ENCODE data around the gene GSPT2.
"Not testable (repeated sequence)": the region's sequence is repeated elsewhere in the genome, so short reads cannot be mapped to it uniquely, and the experiment has no call there.

The GSPT2 gene

DNA sequence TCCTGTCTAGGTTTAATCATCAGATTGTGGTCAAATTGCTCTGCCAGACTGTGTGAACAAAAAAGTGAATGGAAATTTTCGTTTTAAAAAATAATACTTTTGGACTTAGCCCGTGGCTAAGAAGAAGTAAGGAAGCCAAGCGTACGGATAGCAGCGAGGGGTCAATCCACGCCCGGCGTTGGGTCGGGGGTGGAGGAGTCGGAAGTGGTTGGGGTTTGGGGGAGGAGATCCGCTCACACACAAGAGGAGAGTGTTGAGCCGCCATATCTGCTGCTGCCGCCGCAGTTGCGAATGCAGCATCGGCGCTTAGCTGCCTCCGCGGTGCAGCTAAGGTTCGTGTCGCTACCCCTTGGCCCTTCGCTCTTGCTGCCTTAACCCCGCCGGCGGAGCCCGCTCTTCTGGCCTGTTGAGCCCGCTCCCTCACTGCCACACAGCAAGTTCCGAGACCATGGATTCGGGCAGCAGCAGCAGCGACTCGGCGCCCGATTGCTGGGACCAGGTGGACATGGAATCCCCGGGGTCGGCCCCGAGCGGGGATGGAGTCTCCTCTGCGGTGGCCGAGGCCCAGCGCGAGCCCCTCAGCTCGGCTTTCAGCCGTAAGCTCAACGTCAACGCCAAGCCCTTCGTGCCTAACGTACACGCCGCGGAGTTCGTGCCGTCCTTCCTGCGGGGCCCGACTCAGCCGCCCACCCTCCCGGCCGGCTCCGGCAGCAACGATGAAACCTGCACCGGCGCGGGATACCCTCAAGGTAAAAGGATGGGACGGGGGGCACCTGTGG, at the start of gene GSPT2:
TSS of gene GSPT2 (plus strand) at position 264 of the 779 bp plus-strand sequence. CDS start at position 449, 185 bp downstream.
- peak; percentile 60 for DNase-seq

DNA sequence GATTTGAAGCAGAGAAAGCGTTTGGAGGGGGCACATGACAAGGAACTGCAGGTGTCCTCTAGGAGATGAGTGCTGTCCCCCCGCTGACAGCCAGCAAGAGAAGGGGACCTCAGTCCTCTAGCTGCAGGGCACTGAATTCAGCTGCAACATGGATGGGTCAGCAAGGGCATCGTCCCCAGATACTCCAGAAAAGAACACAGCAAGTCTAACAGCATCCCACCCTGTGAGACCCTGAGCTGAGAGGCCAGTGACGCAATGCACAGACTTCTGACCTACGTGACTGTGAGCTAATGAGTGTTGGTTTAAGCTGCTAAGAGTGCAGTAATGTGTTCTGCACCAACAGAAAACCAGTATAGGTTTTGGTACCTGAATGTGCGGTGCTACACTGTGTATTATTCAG, 49.0 kb upstream of the GSPT2 start:
- no peak for DNase-seq

DNA sequence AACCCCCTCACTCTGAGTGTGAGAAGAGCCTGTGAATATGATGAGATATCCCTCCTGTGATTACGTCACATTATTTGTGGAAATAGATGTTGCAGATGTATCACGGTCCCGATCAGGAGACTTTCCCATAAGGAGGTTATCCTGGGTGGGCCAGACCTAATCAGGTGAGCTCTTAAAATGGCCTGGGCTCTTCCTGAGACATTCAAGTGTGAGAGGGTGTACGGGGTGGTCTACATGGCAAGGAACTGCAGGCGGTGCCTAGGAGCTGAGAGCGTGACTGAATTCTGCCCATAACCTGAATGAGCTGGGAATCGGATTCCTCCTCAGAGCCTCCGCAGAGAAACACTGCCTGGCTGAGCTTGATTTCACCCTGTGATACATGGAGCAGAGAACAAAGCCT, 45.8 kb upstream of the GSPT2 start:
- DNase-seq, result no peak

DNA sequence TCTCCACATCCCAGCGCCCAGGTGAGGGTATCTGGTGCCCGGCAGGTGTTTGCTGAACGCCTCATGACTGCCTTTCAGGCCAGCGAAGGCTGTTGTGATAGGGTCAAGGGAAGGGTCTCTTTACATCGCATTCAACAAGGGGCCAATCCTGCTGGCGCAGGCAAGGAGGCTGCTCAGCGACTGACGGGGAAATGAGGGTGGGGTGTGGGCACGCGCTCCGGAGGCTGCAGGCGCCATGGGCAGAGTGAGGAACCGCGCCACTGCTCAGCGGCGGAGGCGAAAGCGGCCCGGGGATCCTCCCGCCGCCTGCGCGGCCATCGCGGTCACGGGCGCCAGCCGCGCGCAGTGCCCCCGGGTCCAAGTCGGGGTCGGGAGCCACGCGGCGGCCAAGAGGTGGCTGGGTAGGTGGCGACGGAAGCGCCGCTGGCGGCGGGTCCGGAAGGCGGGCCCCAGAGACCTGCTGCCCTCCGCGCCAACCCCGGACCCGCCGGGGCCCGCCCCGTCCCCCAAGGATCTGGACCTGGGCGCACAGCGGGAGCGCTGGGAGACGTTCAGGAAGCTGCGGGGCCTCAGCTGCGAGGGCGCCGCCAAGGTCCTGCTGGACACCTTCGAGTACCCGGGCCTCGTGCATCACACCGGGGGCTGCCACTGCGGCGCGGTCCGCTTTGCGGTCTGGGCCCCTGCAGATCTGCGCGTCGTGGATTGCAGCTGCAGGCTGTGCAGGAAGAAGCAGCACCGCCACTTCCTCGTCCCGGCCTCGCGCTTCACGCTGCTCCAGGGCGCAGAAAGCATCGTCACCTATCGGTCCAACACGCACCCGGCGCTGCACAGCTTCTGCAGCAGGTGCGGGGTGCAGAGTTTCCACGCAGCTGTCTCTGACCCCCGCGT, 32.7 kb upstream of the GSPT2 start, which contains the start of gene CENPVL1:
TSS of gene CENPVL1 (plus strand) at position 236 of the 888 bp plus-strand sequence. CDS start at position 236, 0 bp downstream.
- not testable (repeated sequence) for DNase-seq

DNA sequence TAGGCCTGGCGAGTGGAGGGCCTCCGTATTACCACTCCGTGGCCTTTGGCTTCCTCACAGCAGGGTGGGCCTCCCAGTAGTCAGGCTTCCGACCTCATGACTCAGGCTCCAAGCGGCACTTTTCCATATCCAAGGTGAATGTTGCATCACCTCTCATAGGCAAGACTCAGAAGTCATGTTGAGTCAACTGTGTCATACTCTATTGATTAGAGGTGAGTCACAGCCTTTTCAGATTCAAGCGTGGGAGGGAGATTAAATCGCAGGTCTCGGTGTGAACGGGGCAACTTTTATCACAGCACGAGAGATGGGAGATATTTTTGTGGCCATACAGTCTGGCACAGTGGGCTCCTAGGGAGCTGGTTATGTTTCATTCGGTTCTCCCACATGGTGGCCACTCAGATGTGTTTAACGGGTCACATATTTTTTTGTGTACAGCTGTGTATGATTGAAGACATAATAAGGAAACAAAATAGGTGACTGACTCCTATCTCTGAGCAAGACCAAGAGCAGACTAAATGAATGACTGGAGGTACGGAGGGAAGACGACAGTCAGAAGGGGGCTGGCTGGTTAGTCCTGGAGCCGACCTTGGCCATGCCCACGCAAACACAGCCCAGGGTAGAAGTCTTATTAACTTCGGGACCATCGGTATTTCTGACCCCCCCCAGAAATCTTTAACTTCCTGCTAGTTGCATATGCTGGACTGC, 30.1 kb upstream of the GSPT2 start:
- DNase-seq, result not testable (repeated sequence)

DNA sequence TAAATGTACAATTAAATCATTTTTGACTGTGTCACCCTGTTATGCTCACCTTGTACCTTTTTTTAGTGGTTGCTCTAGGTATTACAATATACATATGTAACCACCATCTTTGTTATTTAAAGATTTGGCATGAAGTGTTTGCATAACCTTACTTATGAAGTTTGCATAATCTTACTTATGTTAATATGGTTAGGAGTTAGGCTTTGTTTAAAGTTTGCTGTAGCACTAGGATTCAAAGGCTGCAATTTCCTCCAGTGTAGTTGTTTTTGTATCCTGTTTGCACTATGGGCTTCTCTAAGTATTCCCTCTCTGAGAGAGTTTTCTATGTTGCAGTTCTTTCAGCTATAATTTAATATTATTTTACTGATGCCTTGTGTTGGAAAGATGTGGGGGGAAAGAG, 15.0 kb upstream of the GSPT2 start:
- DNase-seq, result no peak

DNA sequence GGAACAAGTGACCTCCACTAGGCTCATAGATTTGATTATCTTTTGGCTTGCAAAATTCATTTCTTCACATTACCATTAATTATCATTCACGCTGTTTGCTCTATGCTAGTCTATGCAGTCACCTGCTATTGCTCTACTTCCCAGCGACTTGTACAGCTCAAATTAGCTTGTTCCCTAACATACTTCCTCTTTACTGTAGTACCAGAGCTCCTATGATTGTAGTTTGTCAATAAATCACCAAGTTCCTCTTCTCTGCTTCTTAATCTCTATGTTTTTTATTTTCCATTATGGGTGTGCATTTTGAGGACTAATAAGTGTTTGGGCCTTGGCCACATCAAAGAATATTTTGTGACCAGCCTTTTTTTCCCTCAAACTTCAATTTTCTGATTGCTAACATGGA, 6.2 kb upstream of the GSPT2 start:
- no peak for DNase-seq

DNA sequence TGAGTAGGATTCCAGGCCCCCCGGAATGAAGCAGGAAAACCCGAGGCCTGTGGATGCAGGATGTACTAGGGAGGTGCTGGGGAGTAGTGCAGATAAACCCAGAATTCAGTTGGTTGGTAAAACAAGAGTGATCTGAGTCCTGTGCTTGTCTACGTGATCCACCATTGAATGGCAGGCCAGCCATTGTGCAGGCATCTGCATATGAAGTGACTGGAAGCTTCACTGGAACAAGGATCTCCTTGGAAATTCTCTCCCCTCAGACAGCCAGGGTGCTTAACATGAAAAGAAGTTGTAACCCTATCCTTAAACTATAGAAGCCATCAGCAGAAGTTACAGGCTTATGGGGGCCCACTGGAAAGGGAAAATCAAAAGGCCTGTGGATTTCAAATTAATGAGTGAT, 656 bp upstream of the GSPT2 start:
- no peak for DNase-seq

DNA sequence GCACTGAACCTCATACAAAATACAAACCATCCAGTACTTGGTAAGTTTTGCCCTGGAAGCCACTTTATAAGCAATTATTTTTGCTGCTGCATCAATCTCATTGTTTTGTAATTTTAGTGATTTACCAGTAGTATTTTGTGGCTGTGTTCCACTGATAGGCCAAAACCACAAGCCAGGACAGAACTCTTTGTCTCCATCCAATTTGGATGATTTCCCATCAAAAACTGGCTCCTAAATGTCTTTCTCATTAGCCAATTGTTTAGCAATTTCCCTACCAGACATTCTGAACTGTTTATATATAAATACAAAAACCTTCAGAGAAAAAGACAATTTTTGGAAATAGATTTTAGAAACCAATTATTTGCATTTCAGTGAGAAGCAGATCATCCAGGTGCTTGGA, 4.4 kb downstream of the GSPT2 start:
- no peak for DNase-seq

DNA sequence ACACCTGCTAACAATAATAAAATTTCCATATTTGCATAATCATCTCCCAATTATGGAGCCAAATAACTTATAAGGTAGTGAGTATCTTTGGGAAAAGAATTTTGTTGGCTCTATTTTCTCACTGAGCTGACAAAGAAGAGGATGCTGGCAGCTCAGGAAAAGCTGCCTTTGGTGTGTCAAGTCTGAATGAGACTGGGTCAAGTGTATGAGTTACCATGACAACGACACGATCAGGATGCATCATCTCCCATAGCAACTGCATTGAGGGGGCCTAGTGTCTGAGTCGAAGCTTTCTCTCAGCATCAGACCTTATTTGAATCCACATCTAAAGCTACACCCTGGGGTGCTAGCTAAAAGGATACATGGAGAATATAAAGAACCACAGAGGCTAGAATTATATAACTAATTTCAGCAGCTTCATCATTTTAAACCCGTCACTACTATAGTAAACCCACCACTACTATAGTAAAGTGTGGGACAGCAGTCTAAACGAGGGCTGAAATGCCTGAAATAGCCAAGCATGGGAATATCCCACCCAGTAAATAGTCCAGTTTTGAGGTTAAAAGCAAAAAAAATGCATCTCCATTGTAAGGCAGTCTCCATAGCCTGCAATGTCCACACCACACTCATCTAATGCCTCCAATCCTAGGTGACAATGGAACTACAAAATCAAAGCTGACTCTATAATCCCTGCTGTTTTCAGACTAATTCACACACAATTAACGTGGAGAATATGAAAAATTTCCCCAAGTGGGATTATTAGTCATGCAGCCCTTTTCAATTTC, 16.0 kb downstream of the GSPT2 start:
- DNase-seq, result no peak

DNA sequence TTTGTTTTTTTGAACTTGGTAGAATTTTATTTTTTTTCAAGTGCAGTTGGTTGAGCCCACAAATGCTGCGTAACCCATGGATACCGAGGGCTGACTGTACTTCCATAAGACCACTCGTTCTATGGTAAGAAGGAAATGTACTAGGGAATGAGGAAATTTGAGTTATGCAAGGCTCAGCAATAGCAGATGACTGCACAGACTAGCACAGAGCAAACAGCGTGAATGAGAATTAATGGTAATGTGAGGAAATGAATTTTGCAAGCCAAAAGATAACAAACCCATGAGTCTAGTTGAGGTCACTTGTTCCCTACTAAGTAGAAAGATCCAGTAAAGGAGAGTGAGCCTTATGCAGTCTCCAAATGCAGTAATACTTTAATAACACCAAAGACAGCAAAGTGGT, 17.4 kb downstream of the GSPT2 start:
- DNase-seq, result no peak

DNA sequence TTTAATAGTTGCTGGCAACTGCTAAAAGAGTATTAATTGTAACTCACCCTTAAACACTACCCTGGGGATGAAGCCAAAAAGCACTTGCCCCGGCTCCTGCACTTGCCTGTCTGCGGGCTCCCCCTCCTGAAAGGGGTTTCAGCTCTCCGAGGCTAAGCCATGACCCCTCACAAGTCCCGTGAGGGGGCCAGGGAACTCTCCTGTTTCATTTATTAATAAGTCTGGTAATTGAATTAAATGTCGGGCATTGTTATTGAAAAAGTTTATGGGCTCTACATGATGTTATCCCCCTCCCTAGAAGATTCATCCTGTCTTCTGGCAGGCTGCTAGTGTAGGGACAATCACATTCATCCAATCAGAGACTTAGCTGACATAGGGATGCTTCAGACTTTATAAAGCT, 23.3 kb downstream of the GSPT2 start:
- no peak for DNase-seq

DNA sequence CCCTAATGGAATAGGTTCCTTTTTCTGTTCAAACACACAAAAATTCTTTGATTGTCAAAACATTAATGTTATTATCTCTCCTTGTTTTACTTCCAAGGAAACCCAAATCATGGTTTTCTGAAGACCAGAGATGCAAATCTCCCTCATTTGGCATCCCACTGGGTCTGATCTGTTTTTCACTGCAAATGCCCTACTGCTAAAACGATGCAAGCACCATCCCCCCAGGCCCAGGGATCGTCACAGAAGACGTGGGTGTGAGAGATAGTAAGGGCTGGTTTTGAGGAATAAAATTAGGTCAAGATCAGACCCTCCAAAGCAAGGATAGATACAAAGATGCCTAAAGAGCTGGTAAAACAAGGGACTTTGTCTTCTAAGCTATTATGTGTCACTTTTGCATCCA, 33.6 kb downstream of the GSPT2 start:
- no peak for DNase-seq

DNA sequence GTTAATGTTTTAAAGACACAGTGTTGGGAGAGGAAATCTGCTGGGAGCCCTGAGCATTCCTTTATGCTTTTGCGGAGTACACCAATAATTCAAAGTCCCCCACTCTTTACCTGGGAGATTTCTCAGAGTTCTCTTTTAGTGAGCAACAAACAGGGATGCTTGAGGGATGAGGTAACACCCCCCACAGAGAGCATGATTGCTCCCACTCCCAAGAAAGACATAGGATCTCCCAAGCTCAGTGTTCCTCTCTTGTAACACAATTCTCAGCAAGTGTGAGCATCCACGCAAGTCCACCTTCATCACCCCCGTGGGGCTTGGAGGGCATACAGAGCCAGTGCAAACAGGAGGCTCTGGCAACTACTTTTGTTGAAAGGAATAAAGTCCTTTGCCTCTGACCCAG, 36.1 kb downstream of the GSPT2 start:
- DNase-seq, result no peak

DNA sequence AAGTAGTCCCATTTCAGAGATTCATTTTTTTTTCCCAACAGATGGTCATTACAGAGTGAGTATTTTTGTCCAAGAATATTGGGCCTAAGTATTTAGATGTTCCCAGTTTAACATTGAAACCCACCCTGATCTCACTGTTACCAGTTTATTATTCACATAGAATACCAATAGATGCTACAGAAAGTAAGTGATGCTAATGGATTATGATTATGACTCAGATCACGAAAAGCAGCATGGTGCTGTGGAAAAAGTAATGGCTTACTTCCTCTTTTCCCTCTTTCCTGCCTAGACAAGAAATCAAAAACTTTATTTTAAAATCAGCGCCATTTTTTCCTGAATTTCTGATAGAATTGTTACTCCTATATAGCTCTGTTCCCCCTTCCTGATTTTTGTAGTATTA, 51.9 kb downstream of the GSPT2 start:
- DNase-seq, result no peak
